Measurements from ENCODE around the gene FES. TPM values are rescaled to one million over a fixed set of nuclear protein-coding genes. Genes with fewer than 3 reads are reported as not detected.

FES gene
- total RNA-seq, 6 experiments from 2014 or later, result 0.41 to 1.4 (median 1.1) TPM

GRCh38 chr15:90915808-90916440 is 31.6 kb downstream of the FES start:
- Mint-ChIP-seq H3K27me3 (ENCODE audit: insufficient read depth) (no peaks in the 10 kb centered on the region), H3K27ac (no peak overlapping the region), H3K4me1 (ENCODE audit: low read depth) (no peaks in the 10 kb centered on the region), H3K4me3 (no peak overlapping the region), H3K36me3 (ENCODE audit: low read depth) (peaks cover 12% of the 10 kb centered on the region), H3K9me3 (no peaks in the 10 kb centered on the region)
- no peak for TF ChIP-seq CTCF (IDR thresholded peaks at IDR 0.05)
- DNase-seq, result no peak

GRCh38 chr15:90916461-90916860 is 32.2 kb downstream of the FES start:
- Mint-ChIP-seq H3K36me3 (ENCODE audit: low read depth) (peaks cover 12% of the 10 kb centered on the region), H3K27me3 (ENCODE audit: insufficient read depth) (no peaks in the 10 kb centered on the region), H3K4me3 (no peak overlapping the region), H3K9me3 (no peaks in the 10 kb centered on the region), H3K4me1 (ENCODE audit: low read depth) (no peaks in the 10 kb centered on the region), H3K27ac (no peak overlapping the region)
- DNase-seq, result no peak
- no peak for TF ChIP-seq CTCF (IDR thresholded peaks at IDR 0.05)

GRCh38 chr15:90917569-90917968 is 33.3 kb downstream of the FES start:
- TF ChIP-seq CTCF (IDR thresholded peaks at IDR 0.05), result no peak
- H3K9me3 Mint-ChIP-seq, result no peaks in the 10 kb centered on the region
- H3K4me1 Mint-ChIP-seq (ENCODE audit: low read depth), result no peaks in the 10 kb centered on the region
- H3K36me3 Mint-ChIP-seq (ENCODE audit: low read depth), result peaks cover 12% of the 10 kb centered on the region
- DNase-seq, result no peak
- H3K4me3 Mint-ChIP-seq, result no peak overlapping the region
- no peaks in the 10 kb centered on the region for H3K27me3 Mint-ChIP-seq (ENCODE audit: insufficient read depth)
- H3K27ac Mint-ChIP-seq, result no peak overlapping the region

- TF ChIP-seq CTCF (IDR thresholded peaks at IDR 0.05), result no peak
- Mint-ChIP-seq H3K36me3 (ENCODE audit: low read depth) (peaks cover 9% of the 10 kb centered on the region), H3K27ac (no peak overlapping the region), H3K4me3 (no peak overlapping the region), H3K9me3 (no peaks in the 10 kb centered on the region), H3K4me1 (ENCODE audit: low read depth) (no peaks in the 10 kb centered on the region), H3K27me3 (ENCODE audit: insufficient read depth) (no peaks in the 10 kb centered on the region)
- no peak for DNase-seq
These were observed 33.9 kb downstream of the FES start for GRCh38 chr15:90918034-90918788.

- Mint-ChIP-seq H3K36me3 (ENCODE audit: low read depth) (peaks cover 5% of the 10 kb centered on the region), H3K27me3 (ENCODE audit: insufficient read depth) (no peaks in the 10 kb centered on the region), H3K9me3 (no peaks in the 10 kb centered on the region), H3K27ac (no peak overlapping the region), H3K4me1 (ENCODE audit: low read depth) (no peaks in the 10 kb centered on the region), H3K4me3 (no peak overlapping the region)
- DNase-seq, result no peak
- TF ChIP-seq CTCF (IDR thresholded peaks at IDR 0.05), result no peak
These were observed 34.5 kb downstream of the FES start for GRCh38 chr15:90918835-90919234.

All from HFFc6 (cell line).